Amygdala (tissue), 56 donors: ENCODE data around the gene DMRTC1B.
"Not testable (repeated sequence)": the region's sequence is repeated elsewhere in the genome, so short reads cannot be mapped to it uniquely, and the experiment has no call there.

Experiments used
- DNase-seq, 56 donors: peaks; one replicate each; lab custom pipeline; 2025; lab: John Stamatoyannopoulos, UW

DMRTC1B gene

DNA sequence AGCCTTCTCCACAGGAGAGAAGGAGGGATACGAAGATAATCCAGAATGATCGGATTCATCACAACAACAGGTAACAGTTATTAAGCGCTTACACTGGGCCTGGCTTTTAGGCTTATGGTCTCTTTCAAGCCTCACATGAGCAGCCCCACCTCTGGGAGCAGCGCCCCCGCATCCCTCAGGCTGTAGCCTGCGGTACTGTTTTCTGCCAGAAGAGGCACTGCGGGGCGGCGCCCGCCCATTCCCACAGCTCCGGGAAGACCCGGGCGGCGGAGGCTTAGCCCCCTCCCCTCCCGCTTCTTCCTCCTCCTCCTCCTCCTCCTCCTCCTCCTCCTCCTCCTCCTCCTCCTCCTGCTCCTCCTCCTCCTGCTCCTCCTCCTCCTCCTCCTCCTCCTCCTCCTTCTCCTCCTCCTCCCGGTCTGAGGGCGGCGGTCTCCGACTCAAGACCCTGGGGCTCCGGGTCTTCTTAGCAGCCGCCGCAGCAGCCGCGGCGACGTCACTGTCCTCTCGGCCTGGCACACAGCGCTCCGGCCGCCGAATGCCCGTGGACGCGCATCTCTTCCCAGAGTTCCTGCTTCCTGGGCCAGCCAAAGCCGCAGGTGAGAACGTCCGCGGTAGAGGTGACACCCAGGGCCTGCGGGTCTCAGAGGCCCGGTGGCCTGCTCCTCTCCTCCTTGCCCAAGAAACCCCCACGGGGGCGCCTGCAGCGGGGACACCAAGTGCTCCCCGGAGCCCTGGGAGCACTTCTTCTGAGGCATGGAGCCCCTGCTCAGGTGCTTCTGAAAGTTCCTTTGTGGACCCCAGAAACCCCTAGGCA is at the start of gene DMRTC1B:
TSS of gene DMRTC1B (plus strand) at position 238 of the 814 bp plus-strand sequence. CDS start 68,246 bp downstream, outside the sequence.
- DNase-seq = not testable (repeated sequence)

DNA sequence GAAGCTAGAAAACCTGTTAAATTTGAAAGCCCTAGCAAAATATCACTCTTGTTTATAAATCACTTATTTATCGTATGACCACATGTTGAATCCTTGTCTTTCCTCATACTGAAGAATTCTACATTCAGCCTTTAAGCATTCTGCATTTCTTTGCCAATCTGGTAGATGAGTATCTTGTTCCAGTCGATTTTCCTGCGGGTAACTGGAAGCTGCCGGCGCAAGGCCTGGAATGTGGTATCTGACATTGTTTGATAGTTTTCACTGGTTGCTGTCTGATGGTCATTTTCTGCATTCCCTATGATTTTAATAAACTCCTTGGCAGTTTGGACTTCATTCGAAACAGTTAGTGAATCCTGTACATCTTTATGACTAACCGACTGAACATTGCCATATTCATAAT is 48.8 kb upstream of the DMRTC1B start:
- no peak for DNase-seq

GRCh38 chrX:72733636-72734035 is 43.1 kb upstream of the DMRTC1B start:
- DNase-seq = not testable (repeated sequence)

DNA sequence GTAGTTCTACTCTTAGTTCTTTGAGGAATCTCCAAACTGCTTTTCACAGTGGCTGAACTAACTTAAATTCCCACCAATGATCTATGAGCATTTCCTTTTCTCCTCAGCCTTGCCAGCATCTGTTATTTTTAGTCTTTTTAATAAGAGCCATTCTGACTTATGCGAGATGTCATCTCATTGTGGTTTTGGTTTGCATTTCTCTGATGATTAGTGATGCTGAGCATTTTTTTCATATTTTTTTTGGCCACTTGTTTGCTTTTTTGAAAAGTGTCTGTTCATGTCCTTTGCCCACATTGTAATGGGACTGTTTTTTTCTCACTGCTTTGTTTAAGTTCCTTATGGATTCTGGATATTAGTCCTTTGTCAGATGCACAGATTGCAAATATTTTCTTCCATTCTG is 41.1 kb upstream of the DMRTC1B start:
- DNase-seq = no peak

DNA sequence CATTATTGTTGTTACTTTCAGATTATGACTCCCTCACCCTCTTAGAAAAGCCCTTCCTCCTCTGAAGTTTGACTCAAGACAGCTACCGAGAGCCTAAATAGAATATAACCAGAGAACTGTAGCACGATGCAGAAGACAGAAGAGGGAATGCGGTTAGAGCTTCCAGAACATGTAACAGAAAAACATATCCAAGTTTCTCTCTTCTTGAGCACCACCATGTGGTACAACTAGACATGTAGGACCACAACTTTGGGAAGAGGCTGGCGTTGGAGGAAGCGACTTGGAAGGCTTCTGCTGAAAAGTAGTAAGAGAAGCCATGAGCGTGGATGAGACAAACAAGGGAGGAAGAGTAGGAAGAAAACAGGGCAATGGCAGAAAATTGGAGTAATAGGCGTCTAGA is 31.1 kb upstream of the DMRTC1B start:
- DNase-seq = not testable (repeated sequence)

DNA sequence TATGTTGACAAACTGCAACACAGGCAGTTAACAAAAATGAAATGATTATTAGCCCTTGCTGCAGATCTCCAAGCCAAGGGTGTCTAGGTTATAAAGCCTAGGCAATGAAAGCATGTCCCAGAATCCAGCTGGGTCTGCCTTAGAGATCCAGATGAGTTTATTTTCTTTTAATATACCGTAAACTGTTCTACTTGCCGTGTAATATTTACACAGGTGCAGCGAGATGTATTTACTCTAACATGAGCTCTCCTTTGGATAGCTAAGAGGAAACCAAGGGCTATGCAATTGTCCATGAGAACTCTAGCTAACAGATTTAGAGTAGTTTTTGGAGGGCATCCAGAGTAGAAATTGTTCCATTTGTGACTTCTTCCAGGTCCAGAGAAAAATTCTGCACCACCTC is 28.1 kb upstream of the DMRTC1B start:
- DNase-seq = not testable (repeated sequence)

DNA sequence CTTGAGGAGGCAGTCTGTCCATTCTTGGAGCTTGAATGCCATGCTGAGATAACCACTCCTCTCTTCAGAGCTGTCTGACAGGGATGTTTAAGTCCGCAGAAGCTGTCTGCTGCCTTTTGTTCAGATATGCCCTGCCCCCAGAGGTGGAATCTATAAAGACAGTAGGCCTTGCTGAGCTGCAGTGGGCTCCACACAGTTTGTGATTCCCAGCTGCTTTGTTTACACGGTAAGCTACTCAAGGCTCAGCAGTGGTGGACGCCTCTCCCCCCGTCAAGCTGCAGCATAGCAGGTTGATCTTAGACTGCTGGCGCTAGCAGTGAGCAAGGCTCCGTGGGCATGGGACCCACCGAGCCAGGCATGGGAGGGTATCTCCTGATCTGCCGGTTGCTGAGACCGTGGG is 16.2 kb upstream of the DMRTC1B start:
- not testable (repeated sequence) for DNase-seq

GRCh38 chrX:72777467-72777790 is 739 bp downstream of the DMRTC1B start:
- DNase-seq = not testable (repeated sequence)

DNA sequence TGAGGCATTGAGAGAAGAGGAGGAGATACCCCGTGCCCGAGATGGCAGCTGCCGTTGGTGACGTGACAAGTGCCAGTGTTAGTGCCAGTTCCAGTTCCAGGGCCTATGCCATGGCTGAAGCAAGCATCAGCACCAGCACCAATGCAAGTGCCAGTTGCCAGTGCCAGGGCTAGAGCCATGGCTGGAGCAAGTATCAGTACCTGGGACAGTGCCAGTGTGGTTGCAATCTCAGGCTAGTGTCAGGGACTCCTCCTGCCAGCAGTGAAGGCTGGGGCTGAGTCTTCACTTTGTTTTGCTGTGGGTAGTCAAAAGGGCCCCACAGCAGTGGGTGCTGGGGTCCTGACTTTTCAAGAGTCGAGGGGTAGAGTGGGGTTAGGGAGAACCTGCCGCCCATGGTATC is 1.5 kb downstream of the DMRTC1B start:
- DNase-seq = not testable (repeated sequence)

- not testable (repeated sequence) for DNase-seq
Observed at GRCh38 chrX:72782560-72782959, 5.9 kb downstream of the DMRTC1B start, which contains the start of gene FAM236B. Gene FAM236B, minus strand, starts transcription at chrX:72782660. Its CDS starts 100 bp downstream, at chrX:72782560.

DNA sequence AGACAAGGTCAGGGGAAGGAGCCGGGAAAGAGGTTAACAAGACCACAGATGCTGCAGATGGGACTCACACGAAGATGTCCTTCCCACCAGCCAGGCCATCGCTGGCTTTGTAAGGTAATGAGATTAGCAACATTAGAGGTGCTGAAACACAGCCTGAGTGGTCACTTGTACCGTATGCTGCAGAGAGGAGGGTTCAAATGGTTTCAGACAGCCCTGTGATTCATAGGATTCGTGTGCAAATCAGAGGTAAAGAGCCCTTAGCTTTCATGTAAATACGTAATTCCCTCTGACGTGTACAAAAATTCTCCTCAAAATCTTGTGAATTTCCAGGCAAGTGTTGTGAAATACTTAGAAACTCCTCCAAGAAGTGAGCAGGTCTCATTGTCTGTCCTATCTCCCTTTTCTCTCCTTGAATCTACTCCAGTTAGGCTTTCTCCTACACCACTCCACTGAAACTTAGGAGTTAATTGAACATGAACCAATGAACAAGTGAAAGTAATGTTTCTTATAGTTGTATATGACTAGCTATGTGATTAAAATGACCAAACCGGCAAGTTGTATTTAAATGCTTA is 6.8 kb downstream of the DMRTC1B start:
- DNase-seq = not testable (repeated sequence)

GRCh38 chrX:72783964-72784363 is 7.3 kb downstream of the DMRTC1B start:
- DNase-seq = not testable (repeated sequence)

DNA sequence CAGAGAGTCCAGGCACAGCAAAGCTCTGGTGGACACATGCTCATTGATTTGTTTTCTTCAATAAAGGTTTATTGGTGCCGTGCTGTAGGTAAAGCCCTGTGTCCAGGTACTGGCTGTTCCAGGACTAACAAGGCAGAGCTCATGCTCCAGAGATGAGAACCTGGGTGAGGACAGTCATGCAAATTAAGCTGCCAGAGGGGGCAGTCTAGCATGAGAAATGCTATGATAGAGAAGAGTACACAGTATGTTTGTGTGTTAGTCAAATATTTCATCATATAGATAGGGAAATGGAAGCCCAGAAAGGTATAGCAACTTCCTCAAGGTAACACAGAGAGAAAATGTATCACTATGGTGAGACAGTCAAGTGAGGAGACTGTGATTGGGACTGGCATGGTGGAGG is 11.5 kb downstream of the DMRTC1B start:
- not testable (repeated sequence) for DNase-seq

GRCh38 chrX:72790390-72790789 is 13.7 kb downstream of the DMRTC1B start:
- DNase-seq = not testable (repeated sequence)

- DNase-seq = not testable (repeated sequence)
Observed at GRCh38 chrX:72808110-72808509, 31.4 kb downstream of the DMRTC1B start, which contains the start of gene FAM236D. Gene FAM236D, minus strand, starts transcription at chrX:72808210. Its CDS starts 100 bp downstream, at chrX:72808110.

DNA sequence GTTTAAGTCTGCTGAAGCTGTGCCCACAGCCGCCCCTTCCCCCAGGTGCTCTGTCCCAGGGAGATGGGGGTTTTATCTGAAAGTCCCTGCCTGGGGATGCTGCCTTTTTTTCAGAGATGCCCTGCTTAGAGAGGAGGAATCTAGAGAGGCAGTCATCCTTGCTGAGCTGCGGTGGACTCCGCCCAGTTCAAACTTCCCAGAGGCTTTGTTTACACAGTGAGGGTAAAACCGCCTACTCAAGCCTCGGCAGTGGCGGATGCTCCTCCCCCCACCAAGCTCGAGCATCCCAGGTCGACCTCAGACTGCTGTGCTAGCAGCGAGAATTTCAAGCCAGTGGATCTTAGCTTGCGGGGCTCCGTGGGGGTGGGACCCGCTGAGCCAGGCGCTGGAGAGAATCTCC is 54.0 kb downstream of the DMRTC1B start:
- not testable (repeated sequence) for DNase-seq

DNA sequence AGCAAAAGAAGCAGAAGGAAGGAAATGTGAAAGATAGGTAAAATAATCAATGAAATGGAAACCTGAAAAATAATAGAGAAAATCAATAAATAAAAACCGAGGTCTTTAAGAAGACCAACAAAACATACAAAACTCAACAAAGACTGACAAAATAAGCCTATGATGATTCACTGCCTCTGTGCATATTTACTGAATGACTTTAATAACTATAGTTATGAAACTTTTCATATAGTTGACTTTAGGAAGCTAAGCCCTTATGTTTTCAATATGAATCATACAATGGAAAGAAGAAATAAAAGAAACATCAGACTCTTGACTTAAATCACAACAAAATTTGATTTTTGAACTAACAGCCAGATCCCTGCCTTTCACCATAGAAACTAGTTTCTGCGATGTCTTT is 60.8 kb downstream of the DMRTC1B start:
- DNase-seq = not testable (repeated sequence)

- DNase-seq = not testable (repeated sequence)
Observed at GRCh38 chrX:72882898-72883297, 106.2 kb downstream of the DMRTC1B start.

DNA sequence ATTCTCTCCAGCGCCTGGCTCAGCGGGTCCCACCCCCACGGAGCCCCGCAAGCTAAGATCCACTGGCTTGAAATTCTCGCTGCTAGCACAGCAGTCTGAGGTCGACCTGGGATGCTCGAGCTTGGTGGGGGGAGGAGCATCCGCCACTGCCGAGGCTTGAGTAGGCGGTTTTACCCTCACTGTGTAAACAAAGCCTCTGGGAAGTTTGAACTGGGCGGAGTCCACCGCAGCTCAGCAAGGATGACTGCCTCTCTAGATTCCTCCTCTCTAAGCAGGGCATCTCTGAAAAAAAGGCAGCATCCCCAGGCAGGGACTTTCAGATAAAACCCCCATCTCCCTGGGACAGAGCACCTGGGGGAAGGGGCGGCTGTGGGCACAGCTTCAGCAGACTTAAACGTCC is 113.0 kb downstream of the DMRTC1B start:
- not testable (repeated sequence) for DNase-seq
